ENCODE results near the gene GIMAP5. TPM values are rescaled to one million over a fixed set of nuclear protein-coding genes. Genes with fewer than 3 reads are reported as not detected.

Gene GIMAP5
- total RNA-seq, 4 donors from 2014 or later: 16.8 to 43.3 (median 32.5) TPM

- peaks cover 0 to 19% (median 0%) of the 10 kb centered on the region in 3 donors for H3K9me3 ChIP-seq
- ATAC-seq: no peak
- no peak overlapping the region for H3K4me3 ChIP-seq
- no peak for TF ChIP-seq CTCF (IDR thresholded peaks at IDR 0.05)
- no peak for TF ChIP-seq POLR2A (IDR thresholded peaks at IDR 0.05)
- TF ChIP-seq EP300 (IDR thresholded peaks at IDR 0.05): no peak
- no peak for TF ChIP-seq POLR2AphosphoS5 (IDR thresholded peaks at IDR 0.05)
- peak overlapping the region in 2 of 4 donors; percentile 56 to 60 for H3K27ac ChIP-seq
- H3K4me1 ChIP-seq: peaks cover 0 to 4% (median 0%) of the 10 kb centered on the region in 3 donors
- WGBS, 2 donors (ENCODE audit: low coverage in 1 of 2): 69 to 89% methylated on average over 3 to 4 of the region's 4 CpGs
- H3K36me3 ChIP-seq: peaks cover 0 to 6% of the 10 kb centered on the region in 2 donors
- no peaks in the 10 kb centered on the region for H3K27me3 ChIP-seq
Observed at GRCh38 chr7:150715293-150715692, 21.9 kb upstream of the GIMAP5 start.

- TF ChIP-seq POLR2AphosphoS5 (IDR thresholded peaks at IDR 0.05) (no peak), EP300 (IDR thresholded peaks at IDR 0.05) (no peak), CTCF (IDR thresholded peaks at IDR 0.05) (no peak), POLR2A (IDR thresholded peaks at IDR 0.05) (no peak)
- ATAC-seq: no peak
- peak overlapping the region; percentile 32 to 60 (median 58) for H3K27ac ChIP-seq
- WGBS, 2 donors (ENCODE audit: low coverage in 1 of 2): 49 to 54% methylated on average over 4 of the region's 4 CpGs
- peak overlapping the region; percentile 39 to 45 for H3K4me3 ChIP-seq
- peaks cover 0 to 10% of the 10 kb centered on the region in 2 donors for H3K36me3 ChIP-seq
- no peaks in the 10 kb centered on the region for H3K27me3 ChIP-seq
- peaks cover 0 to 4% (median 0%) of the 10 kb centered on the region in 3 donors for H3K4me1 ChIP-seq
- H3K9me3 ChIP-seq: peaks cover 0 to 19% (median 0%) of the 10 kb centered on the region in 3 donors
Observed at GRCh38 chr7:150715738-150716137, 21.5 kb upstream of the GIMAP5 start.

- Histone ChIP-seq H3K4me1 (peaks cover 0 to 4% (median 0%) of the 10 kb centered on the region in 3 donors), H3K27me3 (no peaks in the 10 kb centered on the region), H3K4me3 (peak within 1 kb of the TSS; percentile 39 to 45), H3K9me3 (peaks cover 0 to 19% (median 0%) of the 10 kb centered on the region in 3 donors), H3K36me3 (peaks cover 0 to 13% of the 10 kb centered on the region in 2 donors), H3K27ac (peak within 1 kb of the TSS; percentile 44 to 60 (median 58))
- 0 to 60% methylated on average over 1 of the region's 5 CpGs for WGBS, 2 donors (ENCODE audit: low coverage in 1 of 2)
- peak; percentile 61 for ATAC-seq
- TF ChIP-seq POLR2AphosphoS5 (IDR thresholded peaks at IDR 0.05) (peak; percentile 49), CTCF (IDR thresholded peaks at IDR 0.05) (no peak), POLR2A (IDR thresholded peaks at IDR 0.05) (peak; percentile 17 to 30), EP300 (IDR thresholded peaks at IDR 0.05) (no peak)
Observed at GRCh38 chr7:150716368-150716767, 20.9 kb upstream of the GIMAP5 start, which contains the start of gene GIMAP1. Gene GIMAP1, plus strand, starts transcription at chr7:150716613. Its CDS starts 2,435 bp downstream, at chr7:150719048.

GRCh38 chr7:150716939-150717338 lies 20.3 kb upstream of the GIMAP5 start:
- TF ChIP-seq POLR2AphosphoS5 (IDR thresholded peaks at IDR 0.05) (no peak), EP300 (IDR thresholded peaks at IDR 0.05) (no peak), CTCF (IDR thresholded peaks at IDR 0.05) (no peak), POLR2A (IDR thresholded peaks at IDR 0.05) (no peak)
- Histone ChIP-seq H3K36me3 (peaks cover 0 to 13% of the 10 kb centered on the region in 2 donors), H3K27me3 (no peaks in the 10 kb centered on the region), H3K4me3 (peak overlapping the region; percentile 39 to 45), H3K9me3 (peaks cover 0 to 19% (median 0%) of the 10 kb centered on the region in 3 donors), H3K27ac (peak overlapping the region; percentile 44 to 60 (median 58)), H3K4me1 (peaks cover 0 to 4% (median 0%) of the 10 kb centered on the region in 3 donors)
- ATAC-seq: no peak
- WGBS, 2 donors (ENCODE audit: low coverage in 1 of 2): 42% methylated on average over 4 of the region's 4 CpGs; no CpG with 5 or more reads in 1 of the 2 donors

Measured in gastroesophageal sphincter (tissue), 4 donors.